HG03097 (cell line): ENCODE results near the gene SUSD1.
"Not testable (repeated sequence)": the region's sequence is repeated elsewhere in the genome, so short reads cannot be mapped to it uniquely, and the experiment has no call there.

Experiments
- ATAC-seq: cut with Tn5 transposase; IDR thresholded peaks from one replicate; pipeline ENCODE4 v1.9.1; 2021; ENCODE audit not compliant: unreplicated experiment, low FRiP score

Gene SUSD1

GRCh38 chr9:112133806-112134205 is 41.3 kb downstream of the SUSD1 start:
- ATAC-seq, result not testable (repeated sequence)

GRCh38 chr9:112132356-112132755 is 42.7 kb downstream of the SUSD1 start:
- ATAC-seq, result no peak

- no peak for ATAC-seq
These were observed 44.1 kb downstream of the SUSD1 start for GRCh38 chr9:112130997-112131396.

GRCh38 chr9:112130347-112130746 is 44.8 kb downstream of the SUSD1 start:
- no peak for ATAC-seq

- ATAC-seq, result no peak
These were observed 45.9 kb downstream of the SUSD1 start for GRCh38 chr9:112129246-112129645.

GRCh38 chr9:112128399-112128798 is 46.7 kb downstream of the SUSD1 start:
- not testable (repeated sequence) for ATAC-seq

GRCh38 chr9:112127281-112127680 is 47.8 kb downstream of the SUSD1 start:
- no peak for ATAC-seq

GRCh38 chr9:112125951-112126388 is 49.1 kb downstream of the SUSD1 start:
- no peak for ATAC-seq

GRCh38 chr9:112124156-112124555 is 50.9 kb downstream of the SUSD1 start:
- ATAC-seq, result no peak

GRCh38 chr9:112121633-112122032 is 53.5 kb downstream of the SUSD1 start:
- no peak for ATAC-seq

GRCh38 chr9:112120439-112120925 is 54.6 kb downstream of the SUSD1 start:
- ATAC-seq, result no peak

- ATAC-seq, result no peak
These were observed 55.1 kb downstream of the SUSD1 start for GRCh38 chr9:112120030-112120341.

GRCh38 chr9:112119225-112120029 is 55.7 kb downstream of the SUSD1 start:
- ATAC-seq, result no peak

GRCh38 chr9:112118009-112118408 is 57.1 kb downstream of the SUSD1 start:
- ATAC-seq, result no peak

GRCh38 chr9:112115970-112116753 is 58.9 kb downstream of the SUSD1 start:
- no peak for ATAC-seq

GRCh38 chr9:112115109-112115508 is 60.0 kb downstream of the SUSD1 start:
- ATAC-seq, result no peak

GRCh38 chr9:112112941-112113681 is 62.0 kb downstream of the SUSD1 start:
- no peak for ATAC-seq

GRCh38 chr9:112112519-112112918 is 62.6 kb downstream of the SUSD1 start:
- no peak for ATAC-seq

GRCh38 chr9:112111461-112111860 is 63.6 kb downstream of the SUSD1 start:
- no peak for ATAC-seq

GRCh38 chr9:112110777-112111113 is 64.4 kb downstream of the SUSD1 start:
- no peak for ATAC-seq

GRCh38 chr9:112110094-112110776 is 64.9 kb downstream of the SUSD1 start:
- ATAC-seq, result no peak
